Transverse colon (tissue), 4 donors: ENCODE measurements around the gene KCTD6.

ENCODE experiments used
- CTCF ChIP-seq, 5 experiments: fragments of 200-600 bp in 3 of 5; fragments of 450-650 bp in 2 of 5; sonication (generic) in 3 of 5; IDR thresholded peaks; 1 replicate in 2 of 5; 2 replicates in 3 of 5; pipeline ENCODE4 v1.5.1; 2016 to 2017; ENCODE audit warnings: antibody characterized with exemption in 5 of 5, inconsistent platforms in 3 of 5, mild to moderate bottlenecking in 2 of 5, moderate library complexity in 1 of 5
- POLR2A ChIP-seq: fragments of 450-650 bp; IDR thresholded peaks from one replicate; pipeline ENCODE4 v1.6.1; 2016; ENCODE audit warnings: antibody characterized with exemption, mild to moderate bottlenecking, moderate library complexity
- POLR2AphosphoS5 ChIP-seq, 3 donors: sonication (generic); formaldehyde crosslinking; IDR thresholded peaks; one replicate each; pipeline ENCODE4 v1.6.1; 2016; ENCODE audit warnings: antibody characterized with exemption in 3 of 3

- no peak for TF ChIP-seq CTCF (IDR thresholded peaks at IDR 0.05)
- no peak for TF ChIP-seq POLR2A
- TF ChIP-seq POLR2AphosphoS5 (IDR thresholded peaks at IDR 0.05), result no peak
Measured at GRCh38 chr3:58544541-58544940, 52.6 kb downstream of the KCTD6 start.
